Fibroblast of villous mesenchyme (primary cell): ENCODE measurements around the gene EFCAB11. TPM values are rescaled to one million over a fixed set of nuclear protein-coding genes. Genes with fewer than 3 reads are reported as not detected.

Source experiments
- DNase-seq: peaks from one replicate; pipeline ENCODE4 v3.0.0-alpha.2; 2010; ENCODE audit warnings: low read depth
- H3K4me3 ChIP-seq: 2 replicates; pipeline ENCODE4 v1.5.1; 2011; ENCODE audit warnings: low read depth, mild to moderate bottlenecking, low read length
- total RNA-seq: library from RNA; depleted of rRNA; stranded (reverse); fragments of >200 nt; gene quantifications from 2 replicates; pipeline ENCODE4 v1.2.3, GENCODE V29; 2012
- TF ChIP-seq, protein P1 (sequence below): IDR thresholded peaks from 2 replicates; pipeline ENCODE4 v1.5.1; 2012; ENCODE audit warnings: low read depth, mild to moderate bottlenecking, low read length; ENCODE audit not compliant: insufficient read depth

The EFCAB11 gene
- total RNA-seq, 1 donor: 5.2 TPM

DNA sequence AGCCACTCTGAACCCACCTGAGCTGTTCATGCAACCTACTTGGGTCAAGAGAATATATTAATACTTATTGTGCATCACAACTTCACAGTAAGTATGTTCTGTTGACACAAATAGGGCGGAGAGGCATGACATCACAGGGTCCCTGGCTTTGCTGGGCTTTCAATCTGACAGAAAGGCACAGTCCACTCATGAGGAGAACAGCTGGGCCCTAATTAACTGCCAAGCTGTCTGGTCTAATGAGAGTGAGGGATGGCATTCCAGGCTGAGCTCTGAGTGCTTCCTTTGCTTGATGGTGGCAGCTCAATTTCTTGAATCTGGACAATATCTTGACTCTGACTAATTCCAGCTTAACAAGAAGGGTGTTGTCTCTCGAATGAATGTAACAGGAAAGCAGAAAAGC lies 2.0 kb downstream of the EFCAB11 start:
- DNase-seq: no peak
- TF ChIP-seq, protein P1, sequence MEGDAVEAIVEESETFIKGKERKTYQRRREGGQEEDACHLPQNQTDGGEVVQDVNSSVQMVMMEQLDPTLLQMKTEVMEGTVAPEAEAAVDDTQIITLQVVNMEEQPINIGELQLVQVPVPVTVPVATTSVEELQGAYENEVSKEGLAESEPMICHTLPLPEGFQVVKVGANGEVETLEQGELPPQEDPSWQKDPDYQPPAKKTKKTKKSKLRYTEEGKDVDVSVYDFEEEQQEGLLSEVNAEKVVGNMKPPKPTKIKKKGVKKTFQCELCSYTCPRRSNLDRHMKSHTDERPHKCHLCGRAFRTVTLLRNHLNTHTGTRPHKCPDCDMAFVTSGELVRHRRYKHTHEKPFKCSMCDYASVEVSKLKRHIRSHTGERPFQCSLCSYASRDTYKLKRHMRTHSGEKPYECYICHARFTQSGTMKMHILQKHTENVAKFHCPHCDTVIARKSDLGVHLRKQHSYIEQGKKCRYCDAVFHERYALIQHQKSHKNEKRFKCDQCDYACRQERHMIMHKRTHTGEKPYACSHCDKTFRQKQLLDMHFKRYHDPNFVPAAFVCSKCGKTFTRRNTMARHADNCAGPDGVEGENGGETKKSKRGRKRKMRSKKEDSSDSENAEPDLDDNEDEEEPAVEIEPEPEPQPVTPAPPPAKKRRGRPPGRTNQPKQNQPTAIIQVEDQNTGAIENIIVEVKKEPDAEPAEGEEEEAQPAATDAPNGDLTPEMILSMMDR: no peak
- no peak overlapping the region for H3K4me3 ChIP-seq

DNA sequence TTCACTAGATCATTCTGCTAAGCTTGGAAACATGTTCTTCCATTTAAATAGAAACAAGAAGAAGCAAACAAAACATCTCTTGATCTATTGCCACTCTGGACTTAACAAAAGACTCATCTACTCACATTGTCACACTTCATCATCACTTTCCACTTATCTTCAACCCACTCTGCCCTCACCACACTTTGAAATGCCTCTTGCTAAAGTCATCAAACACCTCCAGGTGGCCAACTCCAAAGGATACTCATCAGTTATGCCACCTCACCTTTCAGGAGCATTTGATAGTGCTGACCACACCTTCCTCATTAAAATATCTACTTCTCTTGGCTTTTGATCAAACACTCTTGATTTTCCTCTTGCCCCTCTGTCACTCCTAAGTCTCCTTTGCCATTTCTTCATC lies 7.2 kb downstream of the EFCAB11 start:
- TF ChIP-seq, protein P1: no peak

DNA sequence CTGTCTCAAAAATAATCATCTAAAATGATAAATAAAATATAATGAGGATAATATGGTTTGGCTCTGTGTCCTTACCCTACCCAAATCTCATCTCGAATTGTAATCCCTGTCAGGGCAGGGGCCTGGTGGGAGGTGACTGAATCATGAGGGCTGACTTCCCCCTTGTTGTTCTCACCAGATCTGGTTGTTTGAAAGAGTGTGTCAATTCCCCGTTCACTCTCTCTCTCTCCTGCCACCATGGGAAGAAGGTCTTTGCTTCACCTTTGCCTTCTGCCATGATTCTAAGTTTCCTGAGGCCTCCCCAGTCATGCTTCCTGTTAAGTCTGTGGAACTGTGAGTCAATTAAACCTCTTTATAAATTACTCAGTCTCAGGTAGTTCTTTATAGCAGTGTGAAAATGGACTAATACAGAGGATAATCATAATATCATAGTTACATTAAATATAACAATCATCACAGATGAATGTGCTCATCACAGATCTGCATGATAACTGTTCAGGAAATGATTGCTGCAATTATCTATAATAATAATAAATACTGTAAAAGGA lies 12.6 kb downstream of the EFCAB11 start:
- TF ChIP-seq, protein P1: no peak
- no peak overlapping the region for H3K4me3 ChIP-seq
- DNase-seq: no peak

More for the DNA sequence above, 7.2 kb downstream of the EFCAB11 start:
- DNase-seq: no peak
- H3K4me3 ChIP-seq: no peak overlapping the region

DNA sequence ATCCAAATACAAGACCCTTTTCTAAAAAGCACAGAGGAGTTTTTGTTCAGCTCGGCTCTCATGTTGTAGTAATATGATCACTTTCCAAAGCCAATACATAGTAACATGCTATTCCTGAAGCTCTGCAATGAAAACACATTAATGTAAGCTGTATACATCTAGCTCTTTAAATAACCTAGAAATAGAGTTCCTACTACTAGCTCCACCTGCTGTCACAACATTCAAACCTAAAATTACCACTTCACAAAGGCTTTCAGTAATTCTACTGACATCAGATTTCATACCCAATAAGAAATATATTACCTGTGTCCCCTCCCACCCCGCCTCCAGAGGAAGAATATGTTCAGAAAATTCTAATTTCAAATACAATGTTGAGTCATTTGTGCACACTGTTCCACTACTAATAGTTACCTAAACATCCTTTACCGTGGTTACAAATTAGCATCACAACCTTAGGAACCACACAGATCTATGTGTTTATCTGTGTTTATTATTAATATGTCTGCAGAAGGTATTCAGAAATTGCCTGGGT lies 17.8 kb downstream of the EFCAB11 start:
- no peak for DNase-seq
- TF ChIP-seq, protein P1: peak; percentile 14

DNA sequence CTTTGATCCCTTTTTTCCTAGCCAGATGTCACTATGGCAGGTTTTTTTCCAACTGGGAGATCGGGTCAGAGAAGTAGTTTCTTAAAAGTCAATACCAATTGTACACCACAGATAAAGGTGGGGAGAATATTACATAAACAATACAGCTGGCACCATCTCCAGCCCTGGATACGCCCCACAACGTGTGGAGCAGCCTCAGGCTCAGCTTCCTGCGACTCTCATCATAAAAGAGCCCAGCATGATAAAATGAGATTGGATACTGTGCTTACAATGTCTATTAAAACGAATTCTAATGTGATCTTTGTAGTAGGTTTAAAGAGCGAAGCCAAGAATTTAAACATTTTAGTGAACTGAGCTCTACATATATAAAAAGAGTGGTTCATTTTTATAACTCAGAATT lies 21.5 kb downstream of the EFCAB11 start:
- H3K4me3 ChIP-seq: no peak overlapping the region
- no peak for DNase-seq
- TF ChIP-seq, protein P1: no peak

More for the DNA sequence above, 17.8 kb downstream of the EFCAB11 start:
- H3K4me3 ChIP-seq: no peak overlapping the region

DNA sequence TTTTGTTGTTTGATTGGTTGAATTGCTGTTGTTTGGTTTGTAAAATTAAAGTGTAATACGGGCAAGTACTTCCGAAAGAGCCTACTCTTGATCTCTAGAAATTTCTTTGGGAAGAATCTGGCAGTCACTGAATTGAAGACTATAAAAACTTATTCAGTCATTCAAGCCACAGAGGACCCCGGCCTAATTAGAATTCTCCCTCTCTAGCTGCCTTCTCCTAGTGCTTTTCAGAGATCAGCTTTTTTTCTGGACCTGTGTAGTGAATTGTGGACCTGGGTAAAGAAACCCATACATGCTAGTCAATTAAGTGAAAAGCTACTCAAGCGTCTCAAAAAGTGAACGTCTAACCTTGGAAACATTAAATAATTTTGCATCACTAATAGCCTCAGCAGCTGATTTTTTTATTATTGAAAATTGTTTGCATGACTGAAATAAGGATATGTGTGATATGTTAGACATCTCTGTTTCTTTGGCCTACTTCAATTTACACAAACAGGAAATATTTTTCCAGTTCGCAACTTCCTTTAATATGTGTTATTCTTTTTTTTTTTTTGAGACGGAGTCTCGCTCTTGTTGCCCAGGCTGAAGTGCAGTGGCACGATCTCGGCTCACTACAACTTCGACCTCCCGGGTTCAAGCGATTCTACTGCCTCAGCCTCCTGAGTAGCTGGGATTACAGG lies 27.2 kb downstream of the EFCAB11 start:
- no peak overlapping the region for H3K4me3 ChIP-seq
- DNase-seq: no peak
- TF ChIP-seq, protein P1: no peak
